Panc1 (cell line): Measurements from ENCODE around the gene SLC26A11. TPM values are rescaled to one million over a fixed set of nuclear protein-coding genes. Genes with fewer than 3 reads are reported as not detected.

Source experiments
- ATAC-seq: fragments of 200-7000 bp; cut with Tn5 transposase; 2 replicates; pipeline ENCODE4 v1.9.1; 2020; ENCODE audit warnings: mild to moderate bottlenecking, moderate library complexity
- BruUV-seq: library from RNA; stranded (reverse); fragments of 400-500 nt; replicated peaks from 2 replicates; lab custom pipeline; 2021; lab: Mats Ljungman, UMichigan
- CTCF ChIA-PET: fragments of 300-600 bp; sonication (Branson Sonifier 250); formaldehyde crosslinking; loops from one replicate; lab custom pipeline; 2022; ENCODE audit warnings: antibody characterized with exemption; lab: Charles Lee
- POLR2A ChIA-PET: fragments of 300-600 bp; sonication (Branson Sonifier 250); formaldehyde crosslinking; loops from one replicate; lab custom pipeline; 2022; ENCODE audit warnings: antibody characterized with exemption; lab: Charles Lee
- DNase-seq: peaks from one replicate; pipeline ENCODE4 v3.0.0-alpha.2; 2010; ENCODE audit warnings: low read depth, low spot score
- H3K27ac ChIP-seq: 2 replicates; pipeline ENCODE4 v1.5.1; 2011; ENCODE audit warnings: mild to moderate bottlenecking, low read length, inconsistent platforms
- H3K27me3 ChIP-seq: fragments of 200-500 bp; sonication (Bioruptor generic); 2 replicates; pipeline ENCODE4 v1.6.0; 2014; ENCODE audit warnings: low read length, inconsistent platforms; ENCODE audit not compliant: control insufficient read depth, insufficient read depth
- H3K36me3 ChIP-seq: fragments of 200-500 bp; sonication (Bioruptor generic); 2 replicates; pipeline ENCODE4 v1.5.1; 2014; ENCODE audit warnings: inconsistent platforms, mild to moderate bottlenecking, low read length, moderate library complexity; ENCODE audit not compliant: control insufficient read depth, insufficient read depth
- H3K4me1 ChIP-seq: 2 replicates; pipeline ENCODE4 v1.5.1; 2011; ENCODE audit warnings: inconsistent platforms, mild to moderate bottlenecking, low read length, moderate library complexity; ENCODE audit not compliant: control insufficient read depth, insufficient read depth
- H3K4me3 ChIP-seq, 2 experiments: 2 replicates each; pipeline ENCODE4 v1.5.1; 2011 to 2012; ENCODE audit warnings: low read depth in 2 of 2, low read length in 2 of 2, mild to moderate bottlenecking in 2 of 2, inconsistent platforms in 1 of 2, moderate library complexity in 1 of 2
- H3K9me3 ChIP-seq: fragments of 200-500 bp; sonication (Bioruptor generic); 2 replicates; pipeline ENCODE4 v1.5.1; 2014; ENCODE audit warnings: low read depth, mild to moderate bottlenecking, inconsistent platforms, low read length, moderate library complexity; ENCODE audit not compliant: control insufficient read depth, insufficient read depth
- POLR2AphosphoS5 ChIP-seq: IDR thresholded peaks from 2 replicates; pipeline ENCODE4 v1.6.1; 2012; ENCODE audit warnings: mild to moderate bottlenecking, low read depth, low read length, moderate library complexity
- SIN3A ChIP-seq: IDR thresholded peaks from 2 replicates; pipeline ENCODE4 v1.6.1; 2012; ENCODE audit warnings: low read depth, mild to moderate bottlenecking, low read length, moderate library complexity, borderline replicate concordance; ENCODE audit not compliant: insufficient read depth
- TCF7L2 ChIP-seq: IDR thresholded peaks from 2 replicates; pipeline ENCODE4 v1.6.1; 2011; ENCODE audit warnings: mild to moderate bottlenecking, low read depth, low read length, inconsistent platforms
- in situ Hi-C: cut with HindIII; loops from 2 replicates; pipeline ENCODE4 v1.10.0; 2016; ENCODE audit warnings: low sequenced_read_pairs, low pct_unique_long_range_greater_than_20kb
- intact Hi-C: fragments of 100-400 bp; cut with micrococcal nuclease; formaldehyde crosslinking; loops from one replicate; pipeline ENCODE4 v1.10.0; 2022; ENCODE audit not compliant: unreplicated experiment
- total RNA-seq: library from RNA; stranded (reverse); gene quantifications from one replicate; pipeline ENCODE4 v1.2.1, GENCODE V29; 2021; ENCODE audit not compliant: unreplicated experiment
- TF ChIP-seq, protein P1 (sequence below), 2 experiments: IDR thresholded peaks; 2 replicates each; pipeline ENCODE4 v1.6.1; 2011 to 2012; ENCODE audit warnings: low read depth in 2 of 2, control low read depth in 1 of 2, low read length in 1 of 2, mild to moderate bottlenecking in 1 of 2, moderate library complexity in 1 of 2; ENCODE audit not compliant: insufficient read depth in 1 of 2
- TF ChIP-seq, protein P2 (sequence below): fragments of 450-650 bp; IDR thresholded peaks from 2 replicates; pipeline ENCODE4 v1.5.1; 2017; ENCODE audit warnings: mild to moderate bottlenecking

Gene SLC26A11
- total RNA-seq, 1 experiment from 2014 or later, result 30.9 TPM

DNA sequence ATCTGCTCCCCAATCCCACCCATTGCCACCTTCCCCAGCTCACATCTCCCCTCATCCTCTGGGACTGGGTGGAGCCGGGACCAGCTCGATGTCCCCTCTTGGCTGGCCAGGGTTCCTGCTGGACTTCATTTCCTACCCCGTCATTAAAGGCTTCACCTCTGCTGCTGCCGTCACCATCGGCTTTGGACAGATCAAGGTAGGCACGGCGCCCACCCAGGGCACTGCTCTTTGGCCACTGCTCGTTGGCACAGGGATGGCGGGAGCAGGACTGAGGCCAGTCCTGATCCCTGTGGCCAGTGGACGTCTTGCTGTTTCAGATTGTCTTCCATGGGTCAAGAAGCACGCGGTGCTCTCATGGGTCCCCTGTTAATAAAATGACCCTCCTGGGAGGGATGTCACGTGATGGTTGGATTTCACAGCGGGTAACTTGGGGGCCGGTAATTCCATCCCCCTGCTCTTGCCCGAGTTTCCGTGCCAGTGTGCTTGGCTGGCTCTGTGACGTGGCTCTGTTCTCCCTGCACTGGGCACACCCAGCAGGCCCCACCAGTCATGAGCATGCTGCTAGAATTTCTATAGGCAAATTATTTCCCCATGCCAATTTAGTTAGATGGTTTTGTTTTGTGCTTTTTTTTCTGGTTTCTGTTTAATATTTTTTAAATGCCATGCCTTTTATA is 3.1 kb downstream of the SLC26A11 start:
- ChIA-PET CTCF (no interaction called here), POLR2A (no interaction called here)
- Histone ChIP-seq H3K27me3 (no peaks in the 10 kb centered on the region), H3K4me3 (no peak overlapping the region), H3K9me3 (no peaks in the 10 kb centered on the region), H3K27ac (no peak overlapping the region), H3K36me3 (no peaks in the 10 kb centered on the region; the same call in 1 of the 2 replicates), H3K4me1 (peaks cover 14% of the 10 kb centered on the region)
- ATAC-seq (no peak), DNase-seq (no peak)
- TF ChIP-seq TCF7L2 (no peak), POLR2AphosphoS5 (no peak), SIN3A (no peak)
- TF ChIP-seq, protein P1, sequence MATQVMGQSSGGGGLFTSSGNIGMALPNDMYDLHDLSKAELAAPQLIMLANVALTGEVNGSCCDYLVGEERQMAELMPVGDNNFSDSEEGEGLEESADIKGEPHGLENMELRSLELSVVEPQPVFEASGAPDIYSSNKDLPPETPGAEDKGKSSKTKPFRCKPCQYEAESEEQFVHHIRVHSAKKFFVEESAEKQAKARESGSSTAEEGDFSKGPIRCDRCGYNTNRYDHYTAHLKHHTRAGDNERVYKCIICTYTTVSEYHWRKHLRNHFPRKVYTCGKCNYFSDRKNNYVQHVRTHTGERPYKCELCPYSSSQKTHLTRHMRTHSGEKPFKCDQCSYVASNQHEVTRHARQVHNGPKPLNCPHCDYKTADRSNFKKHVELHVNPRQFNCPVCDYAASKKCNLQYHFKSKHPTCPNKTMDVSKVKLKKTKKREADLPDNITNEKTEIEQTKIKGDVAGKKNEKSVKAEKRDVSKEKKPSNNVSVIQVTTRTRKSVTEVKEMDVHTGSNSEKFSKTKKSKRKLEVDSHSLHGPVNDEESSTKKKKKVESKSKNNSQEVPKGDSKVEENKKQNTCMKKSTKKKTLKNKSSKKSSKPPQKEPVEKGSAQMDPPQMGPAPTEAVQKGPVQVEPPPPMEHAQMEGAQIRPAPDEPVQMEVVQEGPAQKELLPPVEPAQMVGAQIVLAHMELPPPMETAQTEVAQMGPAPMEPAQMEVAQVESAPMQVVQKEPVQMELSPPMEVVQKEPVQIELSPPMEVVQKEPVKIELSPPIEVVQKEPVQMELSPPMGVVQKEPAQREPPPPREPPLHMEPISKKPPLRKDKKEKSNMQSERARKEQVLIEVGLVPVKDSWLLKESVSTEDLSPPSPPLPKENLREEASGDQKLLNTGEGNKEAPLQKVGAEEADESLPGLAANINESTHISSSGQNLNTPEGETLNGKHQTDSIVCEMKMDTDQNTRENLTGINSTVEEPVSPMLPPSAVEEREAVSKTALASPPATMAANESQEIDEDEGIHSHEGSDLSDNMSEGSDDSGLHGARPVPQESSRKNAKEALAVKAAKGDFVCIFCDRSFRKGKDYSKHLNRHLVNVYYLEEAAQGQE (IDR thresholded peaks at IDR 0.05; ENCODE audit: insufficient read depth in 1 of 2, low read depth in 2 of 2, low read length in 1 of 2), result no peak
- TF ChIP-seq, protein P2, sequence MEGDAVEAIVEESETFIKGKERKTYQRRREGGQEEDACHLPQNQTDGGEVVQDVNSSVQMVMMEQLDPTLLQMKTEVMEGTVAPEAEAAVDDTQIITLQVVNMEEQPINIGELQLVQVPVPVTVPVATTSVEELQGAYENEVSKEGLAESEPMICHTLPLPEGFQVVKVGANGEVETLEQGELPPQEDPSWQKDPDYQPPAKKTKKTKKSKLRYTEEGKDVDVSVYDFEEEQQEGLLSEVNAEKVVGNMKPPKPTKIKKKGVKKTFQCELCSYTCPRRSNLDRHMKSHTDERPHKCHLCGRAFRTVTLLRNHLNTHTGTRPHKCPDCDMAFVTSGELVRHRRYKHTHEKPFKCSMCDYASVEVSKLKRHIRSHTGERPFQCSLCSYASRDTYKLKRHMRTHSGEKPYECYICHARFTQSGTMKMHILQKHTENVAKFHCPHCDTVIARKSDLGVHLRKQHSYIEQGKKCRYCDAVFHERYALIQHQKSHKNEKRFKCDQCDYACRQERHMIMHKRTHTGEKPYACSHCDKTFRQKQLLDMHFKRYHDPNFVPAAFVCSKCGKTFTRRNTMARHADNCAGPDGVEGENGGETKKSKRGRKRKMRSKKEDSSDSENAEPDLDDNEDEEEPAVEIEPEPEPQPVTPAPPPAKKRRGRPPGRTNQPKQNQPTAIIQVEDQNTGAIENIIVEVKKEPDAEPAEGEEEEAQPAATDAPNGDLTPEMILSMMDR, result no peak
- no TSS peak for BruUV-seq
- in situ Hi-C loops (no loop called here), intact Hi-C loops (no loop called here)

- peaks cover 12% of the 10 kb centered on the region for H3K4me1 ChIP-seq
- ATAC-seq (no peak), DNase-seq (no peak)
- in situ Hi-C loops, result no loop called here
- CTCF ChIA-PET, result no interaction called here
- H3K27ac ChIP-seq, result no peak overlapping the region
- H3K36me3 ChIP-seq, result no peaks in the 10 kb centered on the region; the same call in 1 of the 2 replicates
- H3K4me3 ChIP-seq, result no peak overlapping the region
- TF ChIP-seq, protein P2, result no peak
- TF ChIP-seq, protein P1 (IDR thresholded peaks at IDR 0.05; ENCODE audit: insufficient read depth in 1 of 2, low read depth in 2 of 2, low read length in 1 of 2), result no peak
- no peaks in the 10 kb centered on the region for H3K9me3 ChIP-seq
- intact Hi-C loops, result no loop called here
- POLR2A ChIA-PET, result no interaction called here
- no peaks in the 10 kb centered on the region for H3K27me3 ChIP-seq
- BruUV-seq, result no TSS peak
These were observed 3.7 kb downstream of the SLC26A11 start for GRCh38 chr17:80223838-80224497.
